Liver (tissue), 9 donors: ENCODE measurements around the gene ZNF561. TPM values are rescaled to one million over a fixed set of nuclear protein-coding genes. Genes with fewer than 3 reads are reported as not detected.

Experiments used
- DNase-seq: peaks from one replicate; pipeline ENCODE4 v3.0.0-alpha.2; 2017; ENCODE audit warnings: low spot score
- H3K27ac ChIP-seq, 2 donors: one replicate each; pipeline ENCODE4 v1.7.0; 2013; ENCODE audit warnings: inconsistent platforms in 2 of 2, low read length in 2 of 2, control low read depth in 1 of 2, low read depth in 1 of 2, mild to moderate bottlenecking in 1 of 2
- H3K27me3 ChIP-seq, 4 donors: one replicate each; pipeline versions ENCODE4 v1.6.1 to v1.7.0; 2013; ENCODE audit warnings: low read length in 3 of 4, inconsistent platforms in 1 of 4, mild to moderate bottlenecking in 1 of 4, moderate library complexity in 1 of 4; ENCODE audit not compliant: control insufficient read depth in 4 of 4, insufficient read depth in 4 of 4
- H3K36me3 ChIP-seq, 4 donors: one replicate each; pipeline versions ENCODE4 v1.6.1 to v1.7.0; 2013; ENCODE audit warnings: low read length in 3 of 4, mild to moderate bottlenecking in 3 of 4, low read depth in 1 of 4, moderate library complexity in 1 of 4; ENCODE audit not compliant: control insufficient read depth in 4 of 4, insufficient read depth in 3 of 4
- H3K4me1 ChIP-seq, 4 donors: one replicate each; pipeline versions ENCODE4 v1.6.1 to v1.7.0; 2013; ENCODE audit warnings: low read length in 3 of 4, mild to moderate bottlenecking in 3 of 4, moderate library complexity in 1 of 4; ENCODE audit not compliant: control insufficient read depth in 4 of 4, insufficient read depth in 4 of 4
- H3K4me3 ChIP-seq, 3 donors: one replicate each; pipeline versions ENCODE4 v1.6.1 to v1.7.0; 2013; ENCODE audit warnings: low read length in 3 of 3, control low read depth in 1 of 3, low read depth in 1 of 3, mild to moderate bottlenecking in 1 of 3
- H3K9ac ChIP-seq, 2 donors: one replicate each; pipeline ENCODE4 v1.7.0; 2013; ENCODE audit warnings: low read length in 2 of 2, mild to moderate bottlenecking in 2 of 2, moderate library complexity in 2 of 2, control low read depth in 1 of 2, low read depth in 1 of 2
- H3K9me3 ChIP-seq, 4 donors: one replicate each; pipeline versions ENCODE4 v1.6.1 to v1.7.0; 2013; ENCODE audit warnings: low read length in 3 of 4; ENCODE audit not compliant: control insufficient read depth in 4 of 4
- ATF3 ChIP-seq: IDR thresholded peaks from 2 replicates; pipeline ENCODE4 v1.6.1; 2016; ENCODE audit warnings: antibody characterized with exemption
- CTCF ChIP-seq: fragments of 150-350 bp; IDR thresholded peaks from 2 replicates; pipeline ENCODE4 v1.5.1; 2017; ENCODE audit warnings: improper control_type of control experiment, low read depth, low read length; ENCODE audit not compliant: missing input control
- EGR1 ChIP-seq, 2 donors: IDR thresholded peaks; 2 replicates each; pipeline ENCODE4 v1.6.1; 2016 to 2018; ENCODE audit warnings: antibody characterized with exemption in 2 of 2, low read depth in 2 of 2
- FOXA1 ChIP-seq: IDR thresholded peaks from 2 replicates; pipeline ENCODE4 v1.6.1; 2016; ENCODE audit warnings: antibody characterized with exemption
- FOXA2 ChIP-seq: IDR thresholded peaks from 2 replicates; pipeline ENCODE4 v1.6.1; 2016; ENCODE audit warnings: antibody characterized with exemption
- GABPA ChIP-seq, 2 donors: IDR thresholded peaks in 1 of 2; conservative IDR thresholded peaks in 1 of 2; 2 replicates each; pipeline ENCODE4 v1.6.1; 2016; ENCODE audit warnings: antibody characterized with exemption in 2 of 2, mild to moderate bottlenecking in 1 of 2, moderate library complexity in 1 of 2
- HNF4A ChIP-seq, 2 donors: conservative IDR thresholded peaks; 2 replicates each; pipeline ENCODE4 v1.6.1; 2016; ENCODE audit warnings: antibody characterized with exemption in 2 of 2, mild to moderate bottlenecking in 2 of 2
- HNF4G ChIP-seq: IDR thresholded peaks from 2 replicates; pipeline ENCODE4 v1.6.1; 2016; ENCODE audit warnings: antibody characterized with exemption
- JUND ChIP-seq, 2 donors: IDR thresholded peaks; 2 replicates each; pipeline ENCODE4 v1.6.1; 2016; ENCODE audit warnings: antibody characterized with exemption in 2 of 2
- MAX ChIP-seq: IDR thresholded peaks from 2 replicates; pipeline ENCODE4 v1.6.1; 2016; ENCODE audit warnings: antibody characterized with exemption
- NR2F2 ChIP-seq: IDR thresholded peaks from 2 replicates; pipeline ENCODE4 v1.6.1; 2016; ENCODE audit warnings: antibody characterized with exemption
- RAD21 ChIP-seq, 2 donors: IDR thresholded peaks; 2 replicates each; pipeline ENCODE4 v1.6.1; 2016; ENCODE audit warnings: antibody characterized with exemption in 2 of 2, mild to moderate bottlenecking in 2 of 2
- REST ChIP-seq: IDR thresholded peaks from 2 replicates; pipeline ENCODE4 v1.6.1; 2016; ENCODE audit warnings: antibody characterized with exemption, mild to moderate bottlenecking
- RXRA ChIP-seq, 2 donors: IDR thresholded peaks; 2 replicates each; pipeline ENCODE4 v1.6.1; 2017 to 2018; ENCODE audit warnings: antibody characterized with exemption in 2 of 2, mild to moderate bottlenecking in 1 of 2
- SP1 ChIP-seq: IDR thresholded peaks from 2 replicates; pipeline ENCODE4 v1.6.1; 2018; ENCODE audit warnings: antibody characterized with exemption, mild to moderate bottlenecking
- TAF1 ChIP-seq: conservative IDR thresholded peaks from 2 replicates; pipeline ENCODE4 v1.6.1; 2016; ENCODE audit warnings: antibody characterized with exemption, mild to moderate bottlenecking
- YY1 ChIP-seq: IDR thresholded peaks from 2 replicates; pipeline ENCODE4 v1.6.1; 2016; ENCODE audit warnings: antibody characterized with exemption, mild to moderate bottlenecking
- ZBTB33 ChIP-seq: IDR thresholded peaks from 2 replicates; pipeline ENCODE4 v1.6.1; 2016; ENCODE audit warnings: antibody characterized with exemption
- WGBS: extraction: QIAGEN DNeasy Blood & Tissue Kit; methylation state at CpG from one replicate; pipeline ENCODE4 v1.1.7; 2013; 5-methylcytosine and 5-hydroxymethylcytosine counted together
- polyA plus RNA-seq, 2 donors: library from polyadenylated mRNA; stranded (reverse) in 1 of 2; unstranded in 1 of 2; fragments of 200-250 nt in 1 of 2; fragments of >200 nt in 1 of 2; fragmentation: Nextera tagmentation in 1 of 2; extraction: Ambion mirVana in 1 of 2; gene quantifications; one replicate each; pipeline versions ENCODE4 v1.2.1 to v1.2.3, GENCODE V29; 2013 to 2015
- total RNA-seq, 2 donors: library from RNA; depleted of rRNA; stranded (reverse); fragments of >200 nt; gene quantifications; one replicate each; pipeline ENCODE4 v1.2.3, GENCODE V29; 2014
- donor health status: healthy.
- donor health status: healthy.
- donor health status: healthy.
- donor health status: healthy.
- donor health status: healthy.

ZNF561 gene
- 10 to 100 TPM; 14.3 to 26.8 TPM for total RNA-seq
- polyA plus RNA-seq = 10 to 100 TPM in 1 of 2 donors, 1 to 10 TPM in 1; 8.5 to 11.5 TPM

GRCh38 chr19:9621156-9622037 lies at the start of gene ZNF561:
TSS of gene ZNF561 (minus strand) at chr19:9621232. CDS start at chr19:9619456, 1,776 bp downstream.
- peak; percentile 88 for DNase-seq
- TF ChIP-seq FOXA1 (no peak), HNF4A (conservative IDR thresholded peaks at IDR 0.05) (peak in 1 of 2 donors; percentile 5), REST (peak; percentile 17), FOXA2 (no peak), CTCF (no peak), RAD21 (IDR thresholded peaks at IDR 0.05) (no peak), ATF3 (peak; percentile 42), HNF4G (no peak), EGR1 (IDR thresholded peaks at IDR 0.05; ENCODE audit: low read depth in 2 of 2) (no peak), SP1 (peak; percentile 23), RXRA (IDR thresholded peaks at IDR 0.05) (peak; percentile 15 to 40), JUND (IDR thresholded peaks at IDR 0.05) (peak; percentile 41 to 83), GABPA (IDR thresholded peaks at IDR 0.05 in 1 of 2, conservative IDR thresholded peaks at IDR 0.05 in 1 of 2) (peak; percentile 92 to 96), YY1 (peak; percentile 98), MAX (no peak), TAF1 (no peak), NR2F2 (peak; percentile 61), ZBTB33 (no peak)
- WGBS = 2% methylated on average over 33 of the region's 33 CpGs
- H3K36me3 ChIP-seq = peaks cover 9 to 26% (median 21%) of the 10 kb centered on the region in 4 donors
- H3K27me3 ChIP-seq = no peaks in the 10 kb centered on the region
- peak within 1 kb of the TSS; percentile 69 to 96 (median 86) for H3K4me3 ChIP-seq
- peak within 1 kb of the TSS; percentile 70 to 95 for H3K27ac ChIP-seq
- H3K9ac ChIP-seq = peak within 1 kb of the TSS; percentile 68 to 72
- peaks cover 0 to 13% (median 12%) of the 10 kb centered on the region in 4 donors for H3K4me1 ChIP-seq
- no peaks in the 10 kb centered on the region for H3K9me3 ChIP-seq
